SK-N-SH (cell line): ENCODE data around the gene IQGAP2.

ENCODE experiments used
- CTCF ChIP-seq: fragments of 200-600 bp; sonication (generic); IDR thresholded peaks from 2 replicates; pipeline ENCODE4 v1.6.1; 2017; ENCODE audit warnings: antibody characterized with exemption, mild to moderate bottlenecking, moderate library complexity
- POLR2AphosphoS5 ChIP-seq: IDR thresholded peaks from 2 replicates; pipeline ENCODE4 v1.6.1; 2012; ENCODE audit warnings: low read depth, low read length
- RFX5 ChIP-seq: IDR thresholded peaks from 2 replicates; pipeline ENCODE4 v1.6.1; 2012; ENCODE audit warnings: mild to moderate bottlenecking, improper control_type of control experiment, low read length
- TCF12 ChIP-seq: IDR thresholded peaks from 2 replicates; pipeline ENCODE4 v1.4.0; 2012
- USF1 ChIP-seq: IDR thresholded peaks from 2 replicates; pipeline ENCODE4 v1.4.0; 2012; ENCODE audit warnings: low read depth, borderline replicate concordance

GRCh38 chr5:76535577-76535976, 132.5 kb downstream of the IQGAP2 start:
- TF ChIP-seq USF1, result no peak
- TF ChIP-seq CTCF, result no peak
- no peak for TF ChIP-seq POLR2AphosphoS5
- no peak for TF ChIP-seq TCF12
- TF ChIP-seq RFX5, result no peak
